ENCODE data around the gene PKNOX2.

Gene PKNOX2

GRCh38 chr11:125174686-125175085, 10.1 kb downstream of the PKNOX2 start:
- no peak for DNase-seq

- DNase-seq = no peak
Observed at GRCh38 chr11:125175166-125175565, 10.6 kb downstream of the PKNOX2 start.

- DNase-seq = no peak
Observed at GRCh38 chr11:125175896-125176575, 11.5 kb downstream of the PKNOX2 start.

- DNase-seq = no peak
Observed at GRCh38 chr11:125176866-125177265, 12.3 kb downstream of the PKNOX2 start.

- no peak for DNase-seq
Observed at GRCh38 chr11:125177543-125177942, 13.0 kb downstream of the PKNOX2 start.

- no peak for DNase-seq
Observed at GRCh38 chr11:125179346-125179745, 14.8 kb downstream of the PKNOX2 start.

GRCh38 chr11:125179895-125180294, 15.3 kb downstream of the PKNOX2 start:
- no peak for DNase-seq

GRCh38 chr11:125180413-125181305, 16.1 kb downstream of the PKNOX2 start:
- no peak for DNase-seq

- DNase-seq = no peak
Observed at GRCh38 chr11:125182573-125182972, 18.0 kb downstream of the PKNOX2 start.

GRCh38 chr11:125183641-125184040, 19.1 kb downstream of the PKNOX2 start:
- DNase-seq = no peak

GRCh38 chr11:125188021-125188420, 23.5 kb downstream of the PKNOX2 start:
- DNase-seq = no peak

GRCh38 chr11:125190566-125190965, 26.0 kb downstream of the PKNOX2 start:
- DNase-seq = no peak

- DNase-seq = no peak
Observed at GRCh38 chr11:125192183-125192582, 27.6 kb downstream of the PKNOX2 start.

GRCh38 chr11:125192717-125193415, 28.3 kb downstream of the PKNOX2 start:
- no peak for DNase-seq

GRCh38 chr11:125193416-125193726, 28.8 kb downstream of the PKNOX2 start:
- DNase-seq = no peak

GRCh38 chr11:125193841-125194240, 29.3 kb downstream of the PKNOX2 start:
- no peak for DNase-seq

- DNase-seq = no peak
Observed at GRCh38 chr11:125199915-125200314, 35.4 kb downstream of the PKNOX2 start.

- no peak for DNase-seq
Observed at GRCh38 chr11:125200441-125200840, 35.9 kb downstream of the PKNOX2 start.

GRCh38 chr11:125201525-125202141, 37.1 kb downstream of the PKNOX2 start:
- DNase-seq = no peak

- no peak for DNase-seq
Observed at GRCh38 chr11:125202362-125202880, 37.9 kb downstream of the PKNOX2 start.

- DNase-seq = no peak
Observed at GRCh38 chr11:125202977-125203376, 38.4 kb downstream of the PKNOX2 start.

- DNase-seq = no peak
Observed at GRCh38 chr11:125207866-125208425, 43.4 kb downstream of the PKNOX2 start.

GRCh38 chr11:125210066-125210465, 45.5 kb downstream of the PKNOX2 start:
- DNase-seq = no peak
